ENCODE data around the gene GDPD3. TPM values are rescaled to one million over a fixed set of nuclear protein-coding genes. Genes with fewer than 3 reads are reported as not detected.

Gene GDPD3
- total RNA-seq, 1 experiment from 2014 or later: 3.8 TPM

DNA sequence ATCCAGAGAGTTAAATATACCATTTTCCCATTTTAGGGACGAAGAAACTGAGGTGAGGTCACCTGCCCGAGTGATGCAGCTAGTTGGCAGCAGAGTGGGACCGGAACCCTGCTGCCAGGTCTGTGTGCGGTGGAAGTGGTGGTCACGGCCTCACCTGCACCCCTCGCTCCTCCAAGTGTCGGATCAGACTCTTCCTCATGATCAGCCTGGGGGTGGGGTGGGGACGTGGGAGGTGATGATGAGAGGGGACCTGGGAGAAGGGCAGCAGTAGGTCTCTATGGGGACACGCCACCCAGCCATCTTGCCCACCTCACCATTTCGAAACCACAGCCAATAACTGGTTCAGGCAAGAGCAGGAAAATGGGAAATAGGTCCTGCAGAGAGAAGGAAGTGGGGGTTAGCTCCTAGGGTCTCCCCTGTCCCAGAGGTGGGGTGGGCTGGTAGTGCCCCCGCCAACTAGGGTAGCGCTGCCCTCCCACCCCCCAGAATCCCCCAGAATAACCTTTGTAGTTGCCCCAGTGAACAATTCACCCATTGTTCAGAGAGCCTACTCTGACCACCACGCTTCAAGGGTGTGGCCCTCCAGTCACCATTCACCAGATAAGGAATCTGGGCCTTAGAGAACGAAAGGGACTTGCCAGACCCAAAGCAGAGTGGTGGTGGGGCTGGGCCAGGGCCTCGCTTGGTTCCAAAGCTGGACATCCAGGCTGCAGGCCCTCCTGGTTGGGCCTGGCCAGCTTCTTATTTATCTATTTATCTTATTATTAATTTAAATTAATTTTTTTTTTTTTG, 5.1 kb downstream of the GDPD3 start:
- H4K5ac ChIP-seq (ENCODE audit: insufficient read length, low read depth, low read length): no peak overlapping the region
- TF ChIP-seq, protein P1, sequence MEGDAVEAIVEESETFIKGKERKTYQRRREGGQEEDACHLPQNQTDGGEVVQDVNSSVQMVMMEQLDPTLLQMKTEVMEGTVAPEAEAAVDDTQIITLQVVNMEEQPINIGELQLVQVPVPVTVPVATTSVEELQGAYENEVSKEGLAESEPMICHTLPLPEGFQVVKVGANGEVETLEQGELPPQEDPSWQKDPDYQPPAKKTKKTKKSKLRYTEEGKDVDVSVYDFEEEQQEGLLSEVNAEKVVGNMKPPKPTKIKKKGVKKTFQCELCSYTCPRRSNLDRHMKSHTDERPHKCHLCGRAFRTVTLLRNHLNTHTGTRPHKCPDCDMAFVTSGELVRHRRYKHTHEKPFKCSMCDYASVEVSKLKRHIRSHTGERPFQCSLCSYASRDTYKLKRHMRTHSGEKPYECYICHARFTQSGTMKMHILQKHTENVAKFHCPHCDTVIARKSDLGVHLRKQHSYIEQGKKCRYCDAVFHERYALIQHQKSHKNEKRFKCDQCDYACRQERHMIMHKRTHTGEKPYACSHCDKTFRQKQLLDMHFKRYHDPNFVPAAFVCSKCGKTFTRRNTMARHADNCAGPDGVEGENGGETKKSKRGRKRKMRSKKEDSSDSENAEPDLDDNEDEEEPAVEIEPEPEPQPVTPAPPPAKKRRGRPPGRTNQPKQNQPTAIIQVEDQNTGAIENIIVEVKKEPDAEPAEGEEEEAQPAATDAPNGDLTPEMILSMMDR (conservative IDR thresholded peaks at IDR 0.05): no peak
- no peak overlapping the region for H3K14ac ChIP-seq (ENCODE audit: insufficient read depth, low read length)
- no peak overlapping the region for H2BK5ac ChIP-seq (ENCODE audit: insufficient read length, low read length)
- H3K79me1 ChIP-seq (ENCODE audit: insufficient read depth, low read depth, low read length, poor library complexity, severe bottlenecking): no peaks in the 10 kb centered on the region
- no peak overlapping the region for H3K27ac ChIP-seq (ENCODE audit: insufficient read length, low read depth, low read length)
- H3K27me3 ChIP-seq (ENCODE audit: insufficient read depth, low read length): no peaks in the 10 kb centered on the region
- H3K27ac Mint-ChIP-seq: no peak overlapping the region
- no peak overlapping the region for H3K23ac ChIP-seq (ENCODE audit: insufficient read length, low read depth, low read length)
- peaks cover 3 to 29% (median 26%) of the 10 kb centered on the region in 3 experiments; a peak in 6 of 7 replicates for H3K36me3 Mint-ChIP-seq (ENCODE audit: insufficient read depth in 1 of 3, low read depth in 3 of 3)
- H4K8ac ChIP-seq (replicated peaks; ENCODE audit: insufficient read length, low read depth, low read length): no peak overlapping the region
- no peak overlapping the region for H3K9ac ChIP-seq (ENCODE audit: extremely low read depth, insufficient read length, low read length)
- no peak overlapping the region for H3K56ac ChIP-seq (ENCODE audit: insufficient read length, low read depth, low read length)
- WGBS (ENCODE audit: extremely low coverage, insufficient read length, low lambda C conversion rate): no CpG with 5 or more reads among the region's 15 CpGs
- no peak for DNase-seq
- no peak overlapping the region for H4K91ac ChIP-seq (ENCODE audit: insufficient read length, low read depth, low read length)
- no peaks in the 10 kb centered on the region for H3K23me2 ChIP-seq (ENCODE audit: insufficient read length, low read depth, low read length, poor library complexity, severe bottlenecking)
- H2BK12ac ChIP-seq (ENCODE audit: insufficient read length, low read depth, low read length): no peak overlapping the region
- H3K18ac ChIP-seq (ENCODE audit: insufficient read length, low read depth, low read length): no peak overlapping the region
- no peak overlapping the region for H2AFZ ChIP-seq (ENCODE audit: low read length)
- H3K4me2 ChIP-seq (ENCODE audit: insufficient read depth, insufficient read length, low read length): no peak overlapping the region
- H3K27me3 Mint-ChIP-seq (ENCODE audit: low read depth): no peaks in the 10 kb centered on the region; the same call in 1 of the 2 replicates
- no peaks in the 10 kb centered on the region for H3K9me3 ChIP-seq (ENCODE audit: control insufficient read depth, low read depth, low read length)
- H3T11ph ChIP-seq (ENCODE audit: low read length): no peak overlapping the region
- no peaks in the 10 kb centered on the region for H4K20me1 ChIP-seq (ENCODE audit: control insufficient read depth, insufficient read depth, insufficient read length)
- H2BK120ac ChIP-seq (ENCODE audit: low read depth, low read length, poor library complexity, severe bottlenecking): no peak overlapping the region
- H3K79me2 ChIP-seq (ENCODE audit: insufficient read depth, low read length): no peaks in the 10 kb centered on the region
- no peaks in the 10 kb centered on the region for H3K9me3 Mint-ChIP-seq
- no peak overlapping the region for H2BK15ac ChIP-seq (ENCODE audit: low read depth, low read length)
- H3K4me3 Mint-ChIP-seq: no peak overlapping the region
- H2BK20ac ChIP-seq (ENCODE audit: low read depth, low read length, poor library complexity, severe bottlenecking): no peak overlapping the region
- no peak overlapping the region for H3K4ac ChIP-seq (ENCODE audit: low read depth, low read length)
- no peak overlapping the region for H2AK5ac ChIP-seq (ENCODE audit: insufficient read length, low read length)
- H3K4me1 Mint-ChIP-seq: peaks cover 2 to 3% of the 10 kb centered on the region in 2 experiments
- no peaks in the 10 kb centered on the region for H3K4me1 ChIP-seq (ENCODE audit: insufficient read depth, low read length)

Measured in H9 (cell line).